ENCODE measurements around the gene NOL6.

NOL6 gene

DNA sequence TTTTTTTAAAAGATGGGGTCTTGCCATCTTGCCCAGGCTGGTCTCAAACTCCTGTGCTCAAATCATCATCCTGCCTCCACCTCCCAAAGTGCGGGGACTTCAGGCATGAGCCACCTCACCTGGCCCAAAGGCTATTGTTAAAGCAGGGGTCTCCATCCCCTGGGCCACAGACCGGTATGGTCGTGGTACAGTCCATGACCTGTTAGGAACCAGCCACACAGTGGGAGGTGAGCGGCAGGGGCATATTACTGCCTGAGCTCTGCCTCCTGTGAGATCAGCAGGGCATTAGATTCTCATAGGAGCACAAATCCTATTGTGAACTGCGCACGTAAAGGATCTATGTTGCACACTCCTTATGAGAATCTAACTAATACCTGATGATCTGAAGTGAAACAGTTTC, 7.3 kb upstream of the NOL6 start:
- Histone ChIP-seq H3K27ac (no peak overlapping the region), H3K36me3 (replicated peaks) (no peaks in the 10 kb centered on the region), H3K4me3 (ENCODE audit: low read depth, low read length) (no peak overlapping the region), H3K27me3 (replicated peaks) (no peaks in the 10 kb centered on the region)
- TF ChIP-seq, protein P1, sequence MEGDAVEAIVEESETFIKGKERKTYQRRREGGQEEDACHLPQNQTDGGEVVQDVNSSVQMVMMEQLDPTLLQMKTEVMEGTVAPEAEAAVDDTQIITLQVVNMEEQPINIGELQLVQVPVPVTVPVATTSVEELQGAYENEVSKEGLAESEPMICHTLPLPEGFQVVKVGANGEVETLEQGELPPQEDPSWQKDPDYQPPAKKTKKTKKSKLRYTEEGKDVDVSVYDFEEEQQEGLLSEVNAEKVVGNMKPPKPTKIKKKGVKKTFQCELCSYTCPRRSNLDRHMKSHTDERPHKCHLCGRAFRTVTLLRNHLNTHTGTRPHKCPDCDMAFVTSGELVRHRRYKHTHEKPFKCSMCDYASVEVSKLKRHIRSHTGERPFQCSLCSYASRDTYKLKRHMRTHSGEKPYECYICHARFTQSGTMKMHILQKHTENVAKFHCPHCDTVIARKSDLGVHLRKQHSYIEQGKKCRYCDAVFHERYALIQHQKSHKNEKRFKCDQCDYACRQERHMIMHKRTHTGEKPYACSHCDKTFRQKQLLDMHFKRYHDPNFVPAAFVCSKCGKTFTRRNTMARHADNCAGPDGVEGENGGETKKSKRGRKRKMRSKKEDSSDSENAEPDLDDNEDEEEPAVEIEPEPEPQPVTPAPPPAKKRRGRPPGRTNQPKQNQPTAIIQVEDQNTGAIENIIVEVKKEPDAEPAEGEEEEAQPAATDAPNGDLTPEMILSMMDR (IDR thresholded peaks at IDR 0.05; ENCODE audit: low read depth, low read length, missing control alignments): no peak
- in situ Hi-C loops (cut with HindIII; ENCODE audit: low pct_ligation_motif_present, low sequenced_read_pairs): no loop called here
- no peak for DNase-seq

DNA sequence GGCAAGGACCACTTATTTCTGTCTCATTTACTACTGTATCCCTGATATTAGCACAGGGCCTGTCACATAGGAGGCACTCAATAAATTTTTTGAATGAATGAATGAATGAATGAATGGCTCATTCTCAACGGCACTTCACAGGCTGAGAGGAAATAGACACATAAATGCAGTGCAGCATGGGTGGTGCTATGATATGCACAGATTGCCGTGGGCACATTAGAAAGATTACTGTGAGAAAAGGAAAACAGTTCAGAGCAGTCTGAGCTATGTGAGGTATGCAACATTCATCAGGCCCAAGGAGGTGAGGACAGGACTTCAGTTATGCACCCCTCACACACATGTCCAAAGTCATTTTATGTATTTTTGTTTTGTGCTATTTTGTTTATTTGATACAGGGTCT, 6.4 kb upstream of the NOL6 start:
- TF ChIP-seq, protein P1 (IDR thresholded peaks at IDR 0.05; ENCODE audit: low read depth, low read length, missing control alignments): no peak
- DNase-seq: no peak
- in situ Hi-C loops (cut with HindIII; ENCODE audit: low pct_ligation_motif_present, low sequenced_read_pairs): no loop called here
- Histone ChIP-seq H3K36me3 (replicated peaks) (no peaks in the 10 kb centered on the region), H3K27me3 (replicated peaks) (no peaks in the 10 kb centered on the region), H3K4me3 (ENCODE audit: low read depth, low read length) (no peak overlapping the region), H3K27ac (no peak overlapping the region)

DNA sequence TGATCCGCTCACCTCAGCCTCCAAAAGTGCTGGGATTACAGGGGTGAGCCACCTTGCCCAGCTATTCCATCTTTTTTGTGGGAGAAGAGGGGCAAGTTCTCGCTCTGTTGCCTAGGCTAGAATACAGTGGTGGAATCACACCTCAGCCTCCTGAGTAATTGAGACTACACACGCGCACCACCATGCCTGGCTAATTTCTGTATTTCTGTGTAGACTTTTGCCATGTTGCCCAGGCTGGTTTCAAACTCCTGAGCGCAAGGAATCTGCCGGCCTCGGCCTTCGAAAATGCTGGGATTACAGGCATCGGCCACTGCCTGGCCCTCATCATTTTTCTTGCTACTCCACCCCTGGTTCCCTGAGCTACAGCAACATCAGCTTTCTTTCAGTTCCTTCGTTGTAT, 2.8 kb upstream of the NOL6 start:
- H3K27me3 ChIP-seq (replicated peaks): no peaks in the 10 kb centered on the region
- in situ Hi-C loops (cut with HindIII; ENCODE audit: low pct_ligation_motif_present, low sequenced_read_pairs): no loop called here
- TF ChIP-seq, protein P1 (IDR thresholded peaks at IDR 0.05; ENCODE audit: low read depth, low read length, missing control alignments): no peak
- no peak overlapping the region for H3K4me3 ChIP-seq (ENCODE audit: low read depth, low read length)
- no peak overlapping the region for H3K27ac ChIP-seq
- peaks cover 9% of the 10 kb centered on the region for H3K36me3 ChIP-seq (replicated peaks)
- DNase-seq: no peak

DNA sequence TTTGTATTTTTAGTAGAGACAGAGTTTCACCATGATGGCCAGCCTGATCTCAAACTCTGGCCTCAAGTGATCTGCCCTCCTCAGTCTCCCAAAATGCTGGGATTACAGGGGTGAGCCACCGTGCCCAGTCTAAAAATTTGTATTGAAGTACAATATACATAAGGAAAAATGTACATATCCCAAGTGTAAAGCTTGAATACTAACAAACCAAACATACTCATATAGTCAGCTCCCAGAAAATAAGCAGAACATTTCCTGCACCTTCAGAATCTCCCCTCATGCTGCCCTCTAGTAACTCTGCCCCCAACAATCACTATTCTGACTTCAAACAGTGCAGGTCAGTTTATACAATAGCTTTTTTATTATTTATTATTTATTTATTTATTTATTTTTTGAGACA, 1.6 kb upstream of the NOL6 start:
- Histone ChIP-seq H3K36me3 (replicated peaks) (peaks cover 19% of the 10 kb centered on the region), H3K4me3 (ENCODE audit: low read depth, low read length) (no peak overlapping the region), H3K27me3 (replicated peaks) (no peaks in the 10 kb centered on the region), H3K27ac (no peak overlapping the region)
- TF ChIP-seq, protein P1 (IDR thresholded peaks at IDR 0.05; ENCODE audit: low read depth, low read length, missing control alignments): no peak
- in situ Hi-C loops (cut with HindIII; ENCODE audit: low pct_ligation_motif_present, low sequenced_read_pairs): no loop called here
- no peak for DNase-seq

DNA sequence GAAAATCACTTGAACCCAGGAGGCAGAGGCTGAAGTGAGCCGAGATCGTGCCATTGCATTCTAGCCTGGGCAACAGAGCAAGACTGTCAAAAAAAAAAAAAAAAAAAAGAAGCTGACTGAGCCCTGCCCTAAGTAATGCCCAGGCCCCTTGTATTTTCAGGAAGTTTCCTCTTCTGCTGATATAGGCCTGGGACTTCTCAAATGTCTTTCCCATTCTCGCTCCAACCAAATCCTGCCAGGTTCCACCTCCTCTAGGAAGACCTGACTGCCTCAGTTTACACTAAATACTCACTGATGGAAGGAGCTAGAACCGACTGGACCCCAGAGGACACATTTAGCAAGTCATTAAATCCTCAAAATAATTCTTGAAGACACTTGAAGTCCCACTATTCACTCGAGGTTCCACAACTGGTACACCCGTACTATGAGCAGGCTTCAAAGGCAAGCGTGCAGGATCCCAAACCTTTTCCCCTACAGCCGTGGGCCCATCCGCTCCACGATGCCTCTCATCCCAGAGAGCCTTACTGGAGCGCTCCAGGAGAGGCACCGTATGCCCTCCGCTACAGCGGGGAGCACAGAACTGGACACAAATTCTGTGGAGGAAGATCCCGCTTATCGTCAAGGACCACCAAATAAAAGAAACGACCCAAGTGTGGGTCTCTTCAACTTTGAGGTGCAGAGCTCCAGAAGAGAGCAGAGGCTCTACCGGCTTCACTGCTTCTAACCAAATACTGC, 676 bp downstream of the NOL6 start:
- Histone ChIP-seq H3K4me3 (ENCODE audit: low read depth, low read length) (peak overlapping the region; percentile 97), H3K36me3 (replicated peaks) (peaks cover 41% of the 10 kb centered on the region), H3K27me3 (replicated peaks) (no peaks in the 10 kb centered on the region), H3K27ac (peak overlapping the region; percentile 50)
- TF ChIP-seq, protein P1 (IDR thresholded peaks at IDR 0.05; ENCODE audit: low read depth, low read length, missing control alignments): no peak
- in situ Hi-C loops (cut with HindIII; ENCODE audit: low pct_ligation_motif_present, low sequenced_read_pairs): no loop called here
- no peak for DNase-seq

Measured in brain microvascular endothelial cell (primary cell).